Measurements from ENCODE around the gene METTL4.

GRCh38 chr18:2559249-2559648 lies 12.1 kb downstream of the METTL4 start:
- TF ChIP-seq YY1 (IDR thresholded peaks at IDR 0.05; ENCODE audit: insufficient read depth, insufficient read length) (no peak), SUZ12 (IDR thresholded peaks at IDR 0.05; ENCODE audit: extremely low read depth, insufficient read depth, insufficient read length) (no peak)

Data from NT2/D1 (cell line).